Vagina (tissue), 2 donors: ENCODE results near the gene SSBP2.

Experiments
- CTCF ChIP-seq, 3 experiments: fragments of 450-650 bp in 2 of 3; fragments of 200-600 bp in 1 of 3; sonication (generic) in 1 of 3; IDR thresholded peaks; one replicate each; pipeline ENCODE4 v1.5.1; 2017 to 2019; ENCODE audit warnings: antibody characterized with exemption in 3 of 3, mild to moderate bottlenecking in 2 of 3, moderate library complexity in 2 of 3
- POLR2AphosphoS5 ChIP-seq, 2 donors: sonication (generic); formaldehyde crosslinking; IDR thresholded peaks; one replicate each; pipeline ENCODE4 v1.9.0; 2017; ENCODE audit warnings: antibody characterized with exemption in 2 of 2, mild to moderate bottlenecking in 2 of 2, low read depth in 1 of 2; ENCODE audit not compliant: insufficient read depth in 1 of 2

GRCh38 chr5:81393783-81394718, 356.8 kb downstream of the SSBP2 start, which contains the start of gene ACOT12:
- TF ChIP-seq CTCF (IDR thresholded peaks at IDR 0.05) (no peak), POLR2AphosphoS5 (IDR thresholded peaks at IDR 0.05; ENCODE audit: insufficient read depth in 1 of 2, low read depth in 1 of 2) (no peak)
